GM06990 (cell line): ENCODE results near the gene AFP.
A peak's percentile ranks its signal among the peaks of the same experiment; 100 is the strongest.
"Not testable (repeated sequence)": the region's sequence is repeated elsewhere in the genome, so short reads cannot be mapped to it uniquely, and the experiment has no call there.

ENCODE experiments used
- DNase-seq: peaks from one replicate; pipeline ENCODE4 v3.0.0-alpha.2; 2011; ENCODE audit not compliant: insufficient read length; ENCODE audit errors: extremely low read depth
- H3K27me3 ChIP-seq: replicated peaks from 2 replicates; pipeline ENCODE4 v1.6.0; 2011; ENCODE audit warnings: low read length; ENCODE audit not compliant: control insufficient read depth, insufficient read depth
- H3K36me3 ChIP-seq: 2 replicates; pipeline ENCODE4 v1.5.1; 2011; ENCODE audit warnings: low read length; ENCODE audit not compliant: control insufficient read depth, insufficient read depth
- H3K4me3 ChIP-seq: replicated peaks from 2 replicates; pipeline ENCODE4 v1.5.1; 2011; ENCODE audit warnings: low read depth, mild to moderate bottlenecking, control low read depth, low read length
- TF ChIP-seq, protein P1 (sequence below): IDR thresholded peaks from 2 replicates; pipeline ENCODE4 v1.5.1; 2011; ENCODE audit warnings: low read length, control low read depth, mild to moderate bottlenecking, inconsistent platforms; ENCODE audit not compliant: insufficient read depth, poor library complexity, severe bottlenecking

Gene AFP

DNA sequence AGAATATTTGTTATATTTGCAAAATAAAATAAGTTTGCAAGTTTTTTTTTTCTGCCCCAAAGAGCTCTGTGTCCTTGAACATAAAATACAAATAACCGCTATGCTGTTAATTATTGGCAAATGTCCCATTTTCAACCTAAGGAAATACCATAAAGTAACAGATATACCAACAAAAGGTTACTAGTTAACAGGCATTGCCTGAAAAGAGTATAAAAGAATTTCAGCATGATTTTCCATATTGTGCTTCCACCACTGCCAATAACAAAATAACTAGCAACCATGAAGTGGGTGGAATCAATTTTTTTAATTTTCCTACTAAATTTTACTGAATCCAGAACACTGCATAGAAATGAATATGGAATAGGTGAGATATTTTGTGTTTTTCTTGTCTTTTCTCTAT is at the start of gene AFP:
AFP (plus strand) TSS at position 238 of the 400 bp plus-strand sequence; CDS start at position 280, 42 bp downstream.
- Histone ChIP-seq H3K36me3 (no peaks in the 10 kb centered on the region), H3K4me3 (no peak within 1 kb of the TSS), H3K27me3 (no peaks in the 10 kb centered on the region; the same call in 1 of the 2 replicates)
- no peak for DNase-seq
- TF ChIP-seq, protein P1, sequence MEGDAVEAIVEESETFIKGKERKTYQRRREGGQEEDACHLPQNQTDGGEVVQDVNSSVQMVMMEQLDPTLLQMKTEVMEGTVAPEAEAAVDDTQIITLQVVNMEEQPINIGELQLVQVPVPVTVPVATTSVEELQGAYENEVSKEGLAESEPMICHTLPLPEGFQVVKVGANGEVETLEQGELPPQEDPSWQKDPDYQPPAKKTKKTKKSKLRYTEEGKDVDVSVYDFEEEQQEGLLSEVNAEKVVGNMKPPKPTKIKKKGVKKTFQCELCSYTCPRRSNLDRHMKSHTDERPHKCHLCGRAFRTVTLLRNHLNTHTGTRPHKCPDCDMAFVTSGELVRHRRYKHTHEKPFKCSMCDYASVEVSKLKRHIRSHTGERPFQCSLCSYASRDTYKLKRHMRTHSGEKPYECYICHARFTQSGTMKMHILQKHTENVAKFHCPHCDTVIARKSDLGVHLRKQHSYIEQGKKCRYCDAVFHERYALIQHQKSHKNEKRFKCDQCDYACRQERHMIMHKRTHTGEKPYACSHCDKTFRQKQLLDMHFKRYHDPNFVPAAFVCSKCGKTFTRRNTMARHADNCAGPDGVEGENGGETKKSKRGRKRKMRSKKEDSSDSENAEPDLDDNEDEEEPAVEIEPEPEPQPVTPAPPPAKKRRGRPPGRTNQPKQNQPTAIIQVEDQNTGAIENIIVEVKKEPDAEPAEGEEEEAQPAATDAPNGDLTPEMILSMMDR = no peak

DNA sequence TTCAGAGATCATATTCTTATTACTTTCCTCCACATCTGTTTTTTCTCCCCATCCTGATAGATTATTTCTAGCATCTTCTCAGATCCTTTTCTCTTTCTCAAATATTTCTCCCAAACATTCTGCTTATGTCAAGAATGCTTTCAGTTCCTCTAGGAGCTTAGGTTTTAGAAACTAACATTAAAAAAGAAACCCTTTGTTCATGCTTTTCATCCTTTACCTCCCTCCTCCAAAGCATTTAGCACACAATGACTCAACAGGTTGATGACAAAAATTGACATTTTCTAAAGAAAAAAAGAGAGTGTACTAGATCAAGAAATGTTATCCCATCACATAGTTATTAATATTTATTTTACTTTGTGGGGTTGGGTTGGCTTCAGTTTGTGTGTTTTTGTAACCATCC is 48.5 kb upstream of the AFP start:
- no peaks in the 10 kb centered on the region; the same call in 1 of the 2 replicates for H3K27me3 ChIP-seq
- TF ChIP-seq, protein P1 = no peak
- no peak overlapping the region for H3K4me3 ChIP-seq
- DNase-seq = peak; percentile 8
- H3K36me3 ChIP-seq = no peaks in the 10 kb centered on the region

DNA sequence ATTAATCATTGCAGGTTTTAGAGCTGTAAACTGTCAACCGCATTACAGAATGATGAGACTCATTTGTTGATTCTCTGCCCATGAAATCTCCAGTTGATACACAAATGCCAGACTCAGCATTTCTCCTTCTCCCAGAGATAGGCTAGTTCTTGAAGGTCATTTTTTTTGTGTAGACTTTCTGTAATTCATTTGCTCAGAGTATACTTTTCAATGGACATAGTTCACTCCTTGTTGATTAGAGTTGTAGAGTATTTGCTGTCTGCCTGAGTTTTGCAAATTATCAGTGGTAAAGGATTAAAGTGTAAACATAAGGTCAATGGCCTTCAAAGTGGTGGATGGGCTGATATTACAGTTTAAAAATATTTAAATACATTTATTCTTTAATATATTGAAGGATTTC is 47.1 kb upstream of the AFP start:
- TF ChIP-seq, protein P1 = no peak
- no peak for DNase-seq
- Histone ChIP-seq H3K27me3 (no peaks in the 10 kb centered on the region; the same call in 1 of the 2 replicates), H3K4me3 (no peak overlapping the region), H3K36me3 (no peaks in the 10 kb centered on the region)

DNA sequence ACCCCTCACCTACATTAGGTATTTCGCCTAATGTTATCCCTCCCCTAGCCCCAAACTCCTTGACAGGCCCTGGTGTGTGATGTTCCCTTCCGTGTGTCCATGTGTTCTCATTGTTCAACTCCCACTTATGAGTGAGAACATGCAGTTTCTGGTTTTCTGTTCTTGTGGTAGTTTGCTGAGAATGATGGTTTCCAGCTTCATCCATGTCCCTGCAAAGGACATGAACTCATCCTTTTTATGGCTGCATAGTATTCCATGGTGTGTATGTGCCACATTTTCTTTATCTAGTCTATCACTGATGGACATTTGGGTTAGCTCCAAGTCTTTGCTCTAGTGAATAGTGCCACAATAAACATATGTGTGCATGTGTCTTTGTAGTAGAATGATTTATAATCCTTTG is 46.4 kb upstream of the AFP start:
- DNase-seq, H3K36me3 ChIP-seq: not testable (repeated sequence)

DNA sequence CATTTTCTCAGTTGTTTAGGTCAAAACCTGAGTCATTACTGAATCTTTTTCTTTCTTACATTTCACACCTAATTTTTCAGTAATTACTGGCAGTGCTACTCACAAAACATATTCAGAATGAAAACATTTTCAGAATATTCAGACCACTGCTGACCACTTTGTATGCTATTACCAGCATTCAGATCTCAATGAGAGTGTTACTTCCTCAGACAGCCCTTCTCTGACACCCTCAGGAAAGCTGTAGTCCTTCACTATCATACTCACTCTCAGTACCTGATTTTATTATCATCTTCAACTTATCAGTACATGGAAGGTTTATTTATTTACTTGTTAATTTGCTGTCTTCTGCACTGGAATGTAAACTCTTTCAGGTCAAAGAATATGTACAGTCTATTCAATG is 44.2 kb upstream of the AFP start:
- no peak overlapping the region for H3K4me3 ChIP-seq
- no peaks in the 10 kb centered on the region for H3K36me3 ChIP-seq
- DNase-seq = no peak
- TF ChIP-seq, protein P1 = no peak
- no peaks in the 10 kb centered on the region for H3K27me3 ChIP-seq

More for the DNA sequence above, 46.4 kb upstream of the AFP start:
- H3K27me3 ChIP-seq, H3K4me3 ChIP-seq: not testable (repeated sequence)

DNA sequence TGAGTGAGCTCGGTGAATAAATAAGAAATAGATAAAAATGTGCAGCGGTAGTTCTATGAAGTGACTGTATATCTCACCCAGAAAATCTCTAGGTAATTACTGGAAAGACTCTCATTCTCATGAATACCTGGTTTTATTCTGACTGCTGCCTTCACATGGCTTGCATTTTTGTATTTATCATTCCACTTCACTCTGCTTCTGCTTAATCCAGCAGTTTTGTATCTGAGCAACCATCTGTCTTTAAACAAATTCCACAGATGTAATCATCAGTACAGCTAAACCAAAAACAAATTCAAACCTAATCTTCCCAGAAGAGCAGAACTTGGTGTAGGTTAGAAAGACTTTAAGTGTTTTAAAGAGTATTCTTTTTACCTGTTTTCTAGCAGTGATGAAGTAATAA is 43.1 kb upstream of the AFP start:
- H3K4me3 ChIP-seq = no peak overlapping the region
- TF ChIP-seq, protein P1 = no peak
- no peaks in the 10 kb centered on the region for H3K36me3 ChIP-seq
- no peak for DNase-seq
- H3K27me3 ChIP-seq = no peaks in the 10 kb centered on the region
